ENCODE data around the gene AMACR.
"Not testable (repeated sequence)": the region's sequence is repeated elsewhere in the genome, so short reads cannot be mapped to it uniquely, and the experiment has no call there.

AMACR gene

GRCh38 chr5:34035756-34036155, 27.9 kb upstream of the AMACR start:
- no peak for DNase-seq

- no peak for DNase-seq
Measured at GRCh38 chr5:34034534-34035327, 26.9 kb upstream of the AMACR start.

GRCh38 chr5:34031966-34032365, 24.1 kb upstream of the AMACR start:
- DNase-seq = no peak

- DNase-seq = no peak
Measured at GRCh38 chr5:34031117-34031516, 23.3 kb upstream of the AMACR start.

- DNase-seq = not testable (repeated sequence)
Measured at GRCh38 chr5:34030585-34030984, 22.7 kb upstream of the AMACR start.

- DNase-seq = no peak
Measured at GRCh38 chr5:34030048-34030447, 22.2 kb upstream of the AMACR start.

- DNase-seq = no peak
Measured at GRCh38 chr5:34028349-34028748, 20.5 kb upstream of the AMACR start.

GRCh38 chr5:34026089-34026761, 18.4 kb upstream of the AMACR start:
- DNase-seq = no peak

GRCh38 chr5:34022121-34022705, 14.4 kb upstream of the AMACR start:
- no peak for DNase-seq

- DNase-seq = no peak
Measured at GRCh38 chr5:34021334-34021733, 13.5 kb upstream of the AMACR start.

GRCh38 chr5:34020726-34021125, 12.9 kb upstream of the AMACR start:
- no peak for DNase-seq

- no peak for DNase-seq
Measured at GRCh38 chr5:34017254-34017653, 9.4 kb upstream of the AMACR start.

- no peak for DNase-seq
Measured at GRCh38 chr5:34016750-34017149, 8.9 kb upstream of the AMACR start.

- no peak for DNase-seq
Measured at GRCh38 chr5:34016222-34016621, 8.4 kb upstream of the AMACR start.

- no peak for DNase-seq
Measured at GRCh38 chr5:34015120-34015822, 7.4 kb upstream of the AMACR start.

- no peak for DNase-seq
Measured at GRCh38 chr5:34014626-34015025, 6.8 kb upstream of the AMACR start.

GRCh38 chr5:34013547-34013946, 5.7 kb upstream of the AMACR start:
- DNase-seq = no peak

GRCh38 chr5:34012791-34013190, 4.9 kb upstream of the AMACR start:
- no peak for DNase-seq

- no peak for DNase-seq
Measured at GRCh38 chr5:34011536-34011935, 3.7 kb upstream of the AMACR start.

GRCh38 chr5:34010146-34010545, 2.3 kb upstream of the AMACR start:
- DNase-seq = not testable (repeated sequence)

- no peak for DNase-seq
Measured at GRCh38 chr5:34009610-34010009, 1.8 kb upstream of the AMACR start.

GRCh38 chr5:34008802-34009201, 952 bp upstream of the AMACR start:
- no peak for DNase-seq

- no peak for DNase-seq
Measured at GRCh38 chr5:34007201-34007620, 639 bp downstream of the AMACR start.

- DNase-seq = no peak
Measured at GRCh38 chr5:34005681-34006080, 2.2 kb downstream of the AMACR start.
